H1 (cell line): Measurements from ENCODE around the gene PAQR4. TPM values are rescaled to one million over a fixed set of nuclear protein-coding genes. Genes with fewer than 3 reads are reported as not detected.

Experiments used
- CTCF ChIA-PET: fragments of 300-600 bp; sonication (Branson Sonifier 250); formaldehyde crosslinking; loops from one replicate; lab custom pipeline; 2021; ENCODE audit not compliant: partially characterized antibody; lab: Charles Lee
- POLR2A ChIA-PET: fragments of 300-600 bp; sonication (Branson Sonifier 250); formaldehyde crosslinking; loops from one replicate; lab custom pipeline; 2021; ENCODE audit warnings: inconsistent platforms; ENCODE audit not compliant: partially characterized antibody; lab: Charles Lee
- DNase-seq, 2 experiments: peaks; one replicate each; pipeline versions ENCODE4 v3.0.0 to v3.0.0-alpha.2; 2010 to 2022; ENCODE audit warnings: low spot score in 2 of 2, low read depth in 1 of 2, mixed read lengths in 1 of 2
- FAIRE-seq: peaks from 2 replicates; lab custom pipeline; 2011; peaks lifted over from hg19 to GRCh38; lab: Jason Lieb, UNC
- H2AFZ ChIP-seq: 2 replicates; pipeline ENCODE4 v1.8.1; 2012; ENCODE audit warnings: low read length, inconsistent platforms
- H2AK5ac ChIP-seq: 2 replicates; pipeline ENCODE4 v1.6.1; 2013; ENCODE audit warnings: low read depth, low read length
- H2BK120ac ChIP-seq: replicated peaks from 2 replicates; pipeline ENCODE3; 2013; ENCODE audit warnings: low read depth, low read length, inconsistent platforms
- H2BK12ac ChIP-seq: 2 replicates; pipeline ENCODE4 v1.6.1; 2013; ENCODE audit warnings: low read depth, low read length
- H2BK15ac ChIP-seq: 2 replicates; pipeline ENCODE4 v1.6.1; 2013; ENCODE audit warnings: low read length
- H2BK20ac ChIP-seq: 2 replicates; pipeline ENCODE4 v1.6.1; 2013; ENCODE audit warnings: low read length
- H2BK5ac ChIP-seq: 2 replicates; pipeline ENCODE4 v1.6.1; 2013; ENCODE audit warnings: low read depth, low read length
- H3K14ac ChIP-seq: 2 replicates; pipeline ENCODE4 v1.6.1; 2013; ENCODE audit warnings: inconsistent platforms; ENCODE audit not compliant: insufficient read length
- H3K18ac ChIP-seq: 2 replicates; pipeline ENCODE4 v1.6.1; 2013; ENCODE audit warnings: low read length; ENCODE audit errors: extremely low read depth
- H3K23ac ChIP-seq: 2 replicates; pipeline ENCODE4 v1.6.1; 2013; ENCODE audit warnings: inconsistent platforms; ENCODE audit not compliant: insufficient read length
- H3K23me2 ChIP-seq: 2 replicates; pipeline ENCODE4 v1.6.1; 2013; ENCODE audit warnings: low read depth, low read length
- H3K27ac ChIP-seq: 2 replicates; pipeline ENCODE4 v1.6.1; 2011; ENCODE audit warnings: low read depth, low read length, inconsistent platforms
- H3K27me3 ChIP-seq, 4 experiments: replicated peaks in 1 of 4; 1 replicate in 1 of 4; 2 replicates in 3 of 4; pipeline versions ENCODE4 v1.6.1 to v1.8.1; 2011 to 2013; ENCODE audit warnings: low read length in 3 of 4, mild to moderate bottlenecking in 3 of 4, inconsistent platforms in 2 of 4, mixed read lengths in 2 of 4, moderate library complexity in 1 of 4; ENCODE audit not compliant: control insufficient read depth in 3 of 4, insufficient read depth in 3 of 4; ENCODE audit errors: extremely low read depth in 1 of 4
- H3K36me3 ChIP-seq, 4 experiments: 2 replicates each; pipeline versions ENCODE4 v1.6.1 to v1.8.1; 2011 to 2013; ENCODE audit warnings: mild to moderate bottlenecking in 4 of 4, low read length in 3 of 4, moderate library complexity in 2 of 4, control low read depth in 1 of 4, inconsistent platforms in 1 of 4; ENCODE audit not compliant: insufficient read depth in 4 of 4, control insufficient read depth in 2 of 4
- H3K4ac ChIP-seq: replicated peaks from 2 replicates; pipeline ENCODE3; 2013; ENCODE audit warnings: low read length, low read depth, mixed read lengths, inconsistent platforms; ENCODE audit not compliant: insufficient read length
- H3K4me1 ChIP-seq, 4 experiments: replicated peaks in 1 of 4; 1 replicate in 1 of 4; 2 replicates in 3 of 4; pipeline versions ENCODE4 v1.6.1 to v1.8.1; 2011 to 2013; ENCODE audit warnings: low read length in 3 of 4, inconsistent platforms in 2 of 4, mixed read lengths in 1 of 4; ENCODE audit not compliant: insufficient read depth in 4 of 4, control insufficient read depth in 3 of 4
- H3K4me2 ChIP-seq, 2 experiments: 2 replicates each; pipeline versions ENCODE4 v1.6.1 to v1.8.1; 2011 to 2013; ENCODE audit warnings: low read depth in 2 of 2, low read length in 2 of 2, control low read depth in 1 of 2, inconsistent platforms in 1 of 2, mild to moderate bottlenecking in 1 of 2; ENCODE audit not compliant: insufficient read depth in 1 of 2
- H3K4me3 ChIP-seq, 4 experiments: fragments of 200-600, 300-600 bp in 1 of 4; sonication (generic), shearing (Covaris generic), sonication (Bioruptor Twin) in 1 of 4; 2 replicates each; pipeline versions ENCODE4 v1.5.1 to v1.8.1; 2011 to 2016; ENCODE audit warnings: low read length in 4 of 4, low read depth in 3 of 4, control low read depth in 2 of 4, inconsistent platforms in 2 of 4, mild to moderate bottlenecking in 2 of 4, mixed read lengths in 1 of 4, moderate library complexity in 1 of 4; ENCODE audit not compliant: insufficient read depth in 2 of 4; ENCODE audit errors: extremely low read depth in 1 of 4
- H3K56ac ChIP-seq: replicated peaks from 2 replicates; pipeline ENCODE3; 2013; ENCODE audit warnings: low read depth, mild to moderate bottlenecking, mixed read lengths, low read length, inconsistent platforms; ENCODE audit not compliant: insufficient read length
- H3K79me1 ChIP-seq: 2 replicates; pipeline ENCODE4 v1.6.1; 2013; ENCODE audit warnings: low read depth, low read length, control low read depth
- H3K79me2 ChIP-seq, 2 experiments: 2 replicates each; pipeline versions ENCODE4 v1.6.1 to v1.8.1; 2012 to 2013; ENCODE audit warnings: low read length in 2 of 2, mild to moderate bottlenecking in 2 of 2, inconsistent platforms in 1 of 2; ENCODE audit not compliant: insufficient read depth in 2 of 2, control insufficient read depth in 1 of 2
- H3K9ac ChIP-seq, 4 experiments: replicated peaks in 1 of 4; 1 replicate in 1 of 4; 2 replicates in 3 of 4; pipeline versions ENCODE4 v1.6.1 to v1.8.1; 2011 to 2013; ENCODE audit warnings: low read depth in 3 of 4, low read length in 3 of 4, control low read depth in 2 of 4, mild to moderate bottlenecking in 2 of 4, moderate library complexity in 2 of 4, inconsistent platforms in 1 of 4; ENCODE audit errors: extremely low read depth in 1 of 4
- H3K9me3 ChIP-seq, 2 experiments: 2 replicates each; pipeline versions ENCODE4 v1.6.1 to v1.8.1; 2012 to 2013; ENCODE audit warnings: mild to moderate bottlenecking in 2 of 2, moderate library complexity in 2 of 2, control low read depth in 1 of 2, inconsistent platforms in 1 of 2, low read depth in 1 of 2, low read length in 1 of 2, mixed read lengths in 1 of 2; ENCODE audit not compliant: insufficient read depth in 2 of 2
- H4K20me1 ChIP-seq, 2 experiments: replicated peaks in 1 of 2; 2 replicates each; pipeline versions ENCODE3 to v1.8.1; 2011 to 2013; ENCODE audit warnings: inconsistent platforms in 2 of 2, low read length in 2 of 2, mild to moderate bottlenecking in 1 of 2; ENCODE audit not compliant: insufficient read depth in 2 of 2, control insufficient read depth in 1 of 2
- H4K5ac ChIP-seq: 2 replicates; pipeline ENCODE4 v1.6.1; 2013; ENCODE audit warnings: low read length, low read depth, mixed read lengths, inconsistent platforms; ENCODE audit not compliant: insufficient read length
- H4K8ac ChIP-seq: 2 replicates; pipeline ENCODE4 v1.8.0; 2013; ENCODE audit warnings: mild to moderate bottlenecking, moderate library complexity, low read length, inconsistent platforms; ENCODE audit not compliant: insufficient read depth; ENCODE audit errors: extremely low read depth
- H4K91ac ChIP-seq: replicated peaks from 2 replicates; pipeline ENCODE3; 2013; ENCODE audit warnings: low read length, mixed read lengths, inconsistent platforms; ENCODE audit not compliant: insufficient read length
- BACH1 ChIP-seq: IDR thresholded peaks from 2 replicates; pipeline ENCODE4 v1.6.1; 2012; ENCODE audit warnings: low read length, improper control_type of control experiment
- EZH2 ChIP-seq: fragments of 200-600 bp; sonication (generic); IDR thresholded peaks from 2 replicates; pipeline ENCODE4 v1.7.1; 2012; ENCODE audit warnings: low read depth, mild to moderate bottlenecking, moderate library complexity, low read length, inconsistent platforms; ENCODE audit not compliant: severe bottlenecking
- GABPA ChIP-seq: IDR thresholded peaks from 2 replicates; pipeline ENCODE4 v1.6.1; 2011; ENCODE audit warnings: mild to moderate bottlenecking, low read length, moderate library complexity, borderline replicate concordance; ENCODE audit not compliant: insufficient read depth
- RNF2 ChIP-seq: fragments of 200-900, 300-1000 bp; sonication (generic); IDR thresholded peaks from 2 replicates; pipeline ENCODE4 v1.7.1; 2016; ENCODE audit warnings: borderline replicate concordance, low read depth, mild to moderate bottlenecking, antibody characterized with exemption, low read length; ENCODE audit not compliant: poor library complexity, severe bottlenecking; ENCODE audit errors: missing control alignments
- SP1 ChIP-seq: IDR thresholded peaks from 2 replicates; pipeline ENCODE4 v1.6.1; 2011; ENCODE audit warnings: low read depth, low read length
- TAF1 ChIP-seq: IDR thresholded peaks from 2 replicates; pipeline ENCODE4 v1.6.1; 2011; ENCODE audit warnings: mild to moderate bottlenecking, low read depth, low read length
- TEAD4 ChIP-seq: IDR thresholded peaks from 2 replicates; pipeline ENCODE4 v1.6.1; 2012; ENCODE audit warnings: low read depth, low read length, inconsistent platforms, mixed read lengths
- YY1 ChIP-seq: IDR thresholded peaks from 2 replicates; pipeline ENCODE4 v1.6.1; 2011; ENCODE audit warnings: low read depth, mild to moderate bottlenecking, low read length
- WGBS, 2 experiments: shearing (Covaris generic) in 1 of 2; methylation state at CpG; one replicate each; pipeline versions ENCODE4 v1.1.6 to v1.1.7; 2013 to 2015; ENCODE audit warnings: low lambda C conversion rate in 2 of 2, mixed read lengths in 2 of 2, inconsistent platforms in 1 of 2, low coverage in 1 of 2, missing lambda C conversion rate in 1 of 2; ENCODE audit not compliant: insufficient replicate concordance in 2 of 2, insufficient coverage in 1 of 2, insufficient read length in 1 of 2; ENCODE audit errors: extremely low coverage in 1 of 2, missing lambda C conversion rate in 1 of 2; 5-methylcytosine and 5-hydroxymethylcytosine counted together
- polyA plus RNA-seq, 7 experiments: library from polyadenylated mRNA; depleted of rRNA in 3 of 7; stranded (reverse) in 5 of 7; unstranded in 2 of 7; fragments of >200 nt in 5 of 7; fragments of 200-250 nt in 2 of 7; gene quantifications; 1 replicate in 5 of 7; 2 replicates in 1 of 7; 4 replicates in 1 of 7; pipeline versions ENCODE4 v1.2.1 to v1.2.3, GENCODE V29; 2011 to 2013; ENCODE audit warnings: missing spikeins in 2 of 7, mixed read lengths in 2 of 7
- total RNA-seq: library from RNA; stranded (reverse); fragmentation: NEBNext Ultra II Directional; extraction: Animal tissue kit (Norgen Biotek cat#: 25700); gene quantifications from 2 replicates; pipeline ENCODE4 v1.2.1, GENCODE V29; 2021
- TF ChIP-seq, protein P1 (sequence below): IDR thresholded peaks from 2 replicates; pipeline ENCODE4 v1.6.1; 2012; ENCODE audit warnings: inconsistent platforms
- TF ChIP-seq, protein P2 (sequence below): IDR thresholded peaks from 2 replicates; pipeline ENCODE4 v1.6.1; 2012; ENCODE audit warnings: inconsistent platforms

Gene PAQR4
- total and polyA plus RNA-seq, 2 of the 8 experiments (the other 6 are each of a cell fraction or from before 2014, with no cell fraction given): 28.2 to 34.6 TPM

DNA sequence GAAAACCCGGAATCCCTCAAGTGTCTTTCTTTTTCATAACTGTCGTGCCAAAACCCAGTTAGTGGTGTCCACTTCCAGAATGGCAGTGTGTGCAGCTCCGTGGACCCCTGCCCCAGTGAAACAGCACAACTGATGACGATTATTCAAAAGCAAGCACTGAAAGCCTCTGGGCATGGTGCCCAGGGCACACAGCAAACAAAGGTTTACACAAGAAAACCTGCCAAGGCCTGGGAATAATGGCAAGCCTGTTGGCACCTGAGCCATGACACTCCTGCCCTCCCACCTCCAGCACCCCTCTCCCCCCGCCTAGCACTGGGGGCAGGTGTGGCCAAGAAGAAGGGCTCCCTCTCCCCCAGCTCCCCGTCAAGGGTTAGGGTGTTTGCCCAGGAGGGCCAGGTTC, 8.3 kb downstream of the PAQR4 start:
- Histone ChIP-seq H3K4me2 (no peak overlapping the region), H3K36me3 (peaks cover 20 to 38% (median 33%) of the 10 kb centered on the region in 4 experiments), H4K8ac (no peak overlapping the region), H3K23me2 (peaks cover 12% of the 10 kb centered on the region; the same call in 1 of the 2 replicates), H2BK5ac (no peak overlapping the region), H2AFZ (no peak overlapping the region), H3K56ac (no peak overlapping the region), H3K27ac (no peak overlapping the region), H2BK15ac (no peak overlapping the region), H2BK12ac (no peak overlapping the region), H4K5ac (no peak overlapping the region), H2BK120ac (no peak overlapping the region), H3K14ac (no peak overlapping the region), H3K23ac (no peak overlapping the region), H3K79me2 (peaks cover 0 to 8% of the 10 kb centered on the region in 2 experiments; a peak in 2 of 4 replicates), H4K91ac (no peak overlapping the region), H2BK20ac (no peak overlapping the region), H3K9ac (no peak overlapping the region), H3K4ac (no peak overlapping the region), H3K4me3 (no peak overlapping the region), H3K79me1 (peaks cover 12% of the 10 kb centered on the region), H2AK5ac (no peak overlapping the region), H3K18ac (no peak overlapping the region), H3K9me3 (no peaks in the 10 kb centered on the region), H3K4me1 (peaks cover 0 to 17% (median 13%) of the 10 kb centered on the region in 4 experiments; a peak in 6 of 7 replicates), H4K20me1 (peaks cover 15 to 33% of the 10 kb centered on the region in 2 experiments), H3K27me3 (no peaks in the 10 kb centered on the region)
- 92% methylated on average over 6 of the region's 6 CpGs; no CpG with 5 or more reads in 1 of the 2 experiments for WGBS, 2 experiments
- no peak for TF ChIP-seq EZH2
- no peak for TF ChIP-seq YY1
- TF ChIP-seq, protein P1, sequence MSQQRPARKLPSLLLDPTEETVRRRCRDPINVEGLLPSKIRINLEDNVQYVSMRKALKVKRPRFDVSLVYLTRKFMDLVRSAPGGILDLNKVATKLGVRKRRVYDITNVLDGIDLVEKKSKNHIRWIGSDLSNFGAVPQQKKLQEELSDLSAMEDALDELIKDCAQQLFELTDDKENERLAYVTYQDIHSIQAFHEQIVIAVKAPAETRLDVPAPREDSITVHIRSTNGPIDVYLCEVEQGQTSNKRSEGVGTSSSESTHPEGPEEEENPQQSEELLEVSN: no peak
- TF ChIP-seq TEAD4: no peak
- TF ChIP-seq GABPA: no peak
- no peak for TF ChIP-seq RNF2
- no peak for TF ChIP-seq BACH1
- no peak for TF ChIP-seq SP1
- TF ChIP-seq, protein P2, sequence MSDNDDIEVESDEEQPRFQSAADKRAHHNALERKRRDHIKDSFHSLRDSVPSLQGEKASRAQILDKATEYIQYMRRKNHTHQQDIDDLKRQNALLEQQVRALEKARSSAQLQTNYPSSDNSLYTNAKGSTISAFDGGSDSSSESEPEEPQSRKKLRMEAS: no peak
- TF ChIP-seq TAF1: no peak
- POLR2A ChIA-PET: interaction anchor here (1.2 to 25.4 kb wide), 7 partner anchors 10 to 47 kb away, joined by 3 to 455 read pairs (median 5); partner anchors contain the start of genes CLDN6, HCFC1R1, KREMEN2 and PAQR4
- FAIRE-seq: no peak
- CTCF ChIA-PET: interaction anchor here (0.6 to 2.5 kb wide), 12 partner anchors 7 to 152 kb away, joined by 3 to 10 read pairs (median 4); partner anchors contain the start of gene KREMEN2
- no peak for DNase-seq
